ENCODE results near the gene TSPAN5.

TSPAN5 gene

DNA sequence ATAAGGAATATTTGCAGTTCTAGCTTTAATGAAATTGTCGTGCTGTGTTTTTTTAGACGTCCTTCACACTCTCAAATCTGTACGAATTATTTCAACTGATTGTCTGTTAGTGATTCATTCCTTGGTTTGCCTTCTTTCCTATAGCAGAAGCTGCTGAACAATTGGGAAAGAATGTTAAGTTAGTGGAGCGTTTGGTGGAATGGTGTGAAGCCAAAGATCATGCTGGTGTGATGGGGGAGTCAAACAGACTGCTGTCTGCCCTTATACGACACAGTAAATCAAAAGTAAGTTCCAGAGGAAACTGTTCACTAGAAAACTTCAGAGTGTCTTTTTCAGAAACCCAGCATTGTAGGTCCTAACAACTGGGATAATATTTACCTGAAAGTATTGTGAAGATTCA, 237.3 kb downstream of the TSPAN5 start:
- Mint-ChIP-seq H3K4me1 (peaks cover 8 to 14% of the 10 kb centered on the region in 2 donors), H3K27me3 (no peaks in the 10 kb centered on the region)
- DNase-seq, result no peak

More for the DNA sequence above, 237.3 kb downstream of the TSPAN5 start:
- Mint-ChIP-seq H3K9me3 (peaks cover 4 to 8% of the 10 kb centered on the region in 2 donors), H3K27ac (no peak overlapping the region), H3K36me3 (peaks cover 47 to 68% of the 10 kb centered on the region in 2 donors), H3K4me3 (no peak overlapping the region)
- no peak for ATAC-seq (replicated peaks)

Measured in stimulated activated naive B cell treated with anti-CD40 and anti-IgM and Interleukin-4, amounts not matched to agents 10 μg/mL and 1 μg/mL and 100 μg/mL, for 72 hours (primary cell).